Liver (tissue), 9 donors: ENCODE results near the gene RNF8. TPM values are rescaled to one million over a fixed set of nuclear protein-coding genes. Genes with fewer than 3 reads are reported as not detected.

Experiments
- DNase-seq: peaks from one replicate; pipeline ENCODE4 v3.0.0-alpha.2; 2017; ENCODE audit warnings: low spot score
- H3K27ac ChIP-seq, 2 donors: one replicate each; pipeline ENCODE4 v1.7.0; 2013; ENCODE audit warnings: inconsistent platforms in 2 of 2, low read length in 2 of 2, control low read depth in 1 of 2, low read depth in 1 of 2, mild to moderate bottlenecking in 1 of 2
- H3K27me3 ChIP-seq, 4 donors: one replicate each; pipeline versions ENCODE4 v1.6.1 to v1.7.0; 2013; ENCODE audit warnings: low read length in 3 of 4, inconsistent platforms in 1 of 4, mild to moderate bottlenecking in 1 of 4, moderate library complexity in 1 of 4; ENCODE audit not compliant: control insufficient read depth in 4 of 4, insufficient read depth in 4 of 4
- H3K36me3 ChIP-seq, 4 donors: one replicate each; pipeline versions ENCODE4 v1.6.1 to v1.7.0; 2013; ENCODE audit warnings: low read length in 3 of 4, mild to moderate bottlenecking in 3 of 4, low read depth in 1 of 4, moderate library complexity in 1 of 4; ENCODE audit not compliant: control insufficient read depth in 4 of 4, insufficient read depth in 3 of 4
- H3K4me1 ChIP-seq, 4 donors: one replicate each; pipeline versions ENCODE4 v1.6.1 to v1.7.0; 2013; ENCODE audit warnings: low read length in 3 of 4, mild to moderate bottlenecking in 3 of 4, moderate library complexity in 1 of 4; ENCODE audit not compliant: control insufficient read depth in 4 of 4, insufficient read depth in 4 of 4
- H3K4me3 ChIP-seq, 3 donors: one replicate each; pipeline versions ENCODE4 v1.6.1 to v1.7.0; 2013; ENCODE audit warnings: low read length in 3 of 3, control low read depth in 1 of 3, low read depth in 1 of 3, mild to moderate bottlenecking in 1 of 3
- H3K9ac ChIP-seq, 2 donors: one replicate each; pipeline ENCODE4 v1.7.0; 2013; ENCODE audit warnings: low read length in 2 of 2, mild to moderate bottlenecking in 2 of 2, moderate library complexity in 2 of 2, control low read depth in 1 of 2, low read depth in 1 of 2
- H3K9me3 ChIP-seq, 4 donors: one replicate each; pipeline versions ENCODE4 v1.6.1 to v1.7.0; 2013; ENCODE audit warnings: low read length in 3 of 4; ENCODE audit not compliant: control insufficient read depth in 4 of 4
- ATF3 ChIP-seq: IDR thresholded peaks from 2 replicates; pipeline ENCODE4 v1.6.1; 2016; ENCODE audit warnings: antibody characterized with exemption
- CTCF ChIP-seq: fragments of 150-350 bp; IDR thresholded peaks from 2 replicates; pipeline ENCODE4 v1.5.1; 2017; ENCODE audit warnings: improper control_type of control experiment, low read depth, low read length; ENCODE audit not compliant: missing input control
- EGR1 ChIP-seq, 2 donors: IDR thresholded peaks; 2 replicates each; pipeline ENCODE4 v1.6.1; 2016 to 2018; ENCODE audit warnings: antibody characterized with exemption in 2 of 2, low read depth in 2 of 2
- FOXA1 ChIP-seq: IDR thresholded peaks from 2 replicates; pipeline ENCODE4 v1.6.1; 2016; ENCODE audit warnings: antibody characterized with exemption
- FOXA2 ChIP-seq: IDR thresholded peaks from 2 replicates; pipeline ENCODE4 v1.6.1; 2016; ENCODE audit warnings: antibody characterized with exemption
- GABPA ChIP-seq, 2 donors: IDR thresholded peaks in 1 of 2; conservative IDR thresholded peaks in 1 of 2; 2 replicates each; pipeline ENCODE4 v1.6.1; 2016; ENCODE audit warnings: antibody characterized with exemption in 2 of 2, mild to moderate bottlenecking in 1 of 2, moderate library complexity in 1 of 2
- HNF4A ChIP-seq, 2 donors: conservative IDR thresholded peaks; 2 replicates each; pipeline ENCODE4 v1.6.1; 2016; ENCODE audit warnings: antibody characterized with exemption in 2 of 2, mild to moderate bottlenecking in 2 of 2
- HNF4G ChIP-seq: IDR thresholded peaks from 2 replicates; pipeline ENCODE4 v1.6.1; 2016; ENCODE audit warnings: antibody characterized with exemption
- JUND ChIP-seq, 2 donors: IDR thresholded peaks; 2 replicates each; pipeline ENCODE4 v1.6.1; 2016; ENCODE audit warnings: antibody characterized with exemption in 2 of 2
- MAX ChIP-seq: IDR thresholded peaks from 2 replicates; pipeline ENCODE4 v1.6.1; 2016; ENCODE audit warnings: antibody characterized with exemption
- NR2F2 ChIP-seq: IDR thresholded peaks from 2 replicates; pipeline ENCODE4 v1.6.1; 2016; ENCODE audit warnings: antibody characterized with exemption
- RAD21 ChIP-seq, 2 donors: IDR thresholded peaks; 2 replicates each; pipeline ENCODE4 v1.6.1; 2016; ENCODE audit warnings: antibody characterized with exemption in 2 of 2, mild to moderate bottlenecking in 2 of 2
- REST ChIP-seq: IDR thresholded peaks from 2 replicates; pipeline ENCODE4 v1.6.1; 2016; ENCODE audit warnings: antibody characterized with exemption, mild to moderate bottlenecking
- RXRA ChIP-seq, 2 donors: IDR thresholded peaks; 2 replicates each; pipeline ENCODE4 v1.6.1; 2017 to 2018; ENCODE audit warnings: antibody characterized with exemption in 2 of 2, mild to moderate bottlenecking in 1 of 2
- SP1 ChIP-seq: IDR thresholded peaks from 2 replicates; pipeline ENCODE4 v1.6.1; 2018; ENCODE audit warnings: antibody characterized with exemption, mild to moderate bottlenecking
- TAF1 ChIP-seq: conservative IDR thresholded peaks from 2 replicates; pipeline ENCODE4 v1.6.1; 2016; ENCODE audit warnings: antibody characterized with exemption, mild to moderate bottlenecking
- YY1 ChIP-seq: IDR thresholded peaks from 2 replicates; pipeline ENCODE4 v1.6.1; 2016; ENCODE audit warnings: antibody characterized with exemption, mild to moderate bottlenecking
- ZBTB33 ChIP-seq: IDR thresholded peaks from 2 replicates; pipeline ENCODE4 v1.6.1; 2016; ENCODE audit warnings: antibody characterized with exemption
- WGBS: extraction: QIAGEN DNeasy Blood & Tissue Kit; methylation state at CpG from one replicate; pipeline ENCODE4 v1.1.7; 2013; 5-methylcytosine and 5-hydroxymethylcytosine counted together
- polyA plus RNA-seq, 2 donors: library from polyadenylated mRNA; stranded (reverse) in 1 of 2; unstranded in 1 of 2; fragments of 200-250 nt in 1 of 2; fragments of >200 nt in 1 of 2; fragmentation: Nextera tagmentation in 1 of 2; extraction: Ambion mirVana in 1 of 2; gene quantifications; one replicate each; pipeline versions ENCODE4 v1.2.1 to v1.2.3, GENCODE V29; 2013 to 2015
- total RNA-seq, 2 donors: library from RNA; depleted of rRNA; stranded (reverse); fragments of >200 nt; gene quantifications; one replicate each; pipeline ENCODE4 v1.2.3, GENCODE V29; 2014
- donor health status: healthy.
- donor health status: healthy.
- donor health status: healthy.
- donor health status: healthy.
- donor health status: healthy.

Gene RNF8
- total and polyA plus RNA-seq, 4 donors: 6.1 to 9.9 (median 7.5) TPM

GRCh38 chr6:37432590-37432915 is 78.8 kb downstream of the RNF8 start:
- Histone ChIP-seq H3K4me1 (peaks cover 0 to 16% (median 12%) of the 10 kb centered on the region in 4 donors), H3K27me3 (no peaks in the 10 kb centered on the region), H3K36me3 (peaks cover 0 to 12% (median 4%) of the 10 kb centered on the region in 4 donors), H3K9me3 (no peaks in the 10 kb centered on the region), H3K27ac (peak overlapping the region; percentile 90 to 92), H3K9ac (peak overlapping the region; percentile 18 to 87), H3K4me3 (peak overlapping the region; percentile 80 to 96 (median 93))
- DNase-seq: no peak
- no peak for TF ChIP-seq FOXA2
- no peak for TF ChIP-seq YY1
- no peak for TF ChIP-seq SP1
- no peak for TF ChIP-seq RXRA (IDR thresholded peaks at IDR 0.05)
- TF ChIP-seq FOXA1: no peak
- WGBS: 13% methylated on average over 7 of the region's 7 CpGs

- Histone ChIP-seq H3K4me3 (peak within 1 kb of the TSS; percentile 80 to 96 (median 93)), H3K36me3 (peaks cover 0 to 17% (median 6%) of the 10 kb centered on the region in 4 donors), H3K27ac (peak within 1 kb of the TSS; percentile 90 to 92), H3K9me3 (no peaks in the 10 kb centered on the region), H3K27me3 (no peaks in the 10 kb centered on the region), H3K4me1 (peaks cover 0 to 16% (median 12%) of the 10 kb centered on the region in 4 donors), H3K9ac (peak within 1 kb of the TSS; percentile 91 to 92)
- peak; percentile 93 for DNase-seq
- under 1% methylated on average over 61 of the region's 61 CpGs for WGBS
- peak; percentile 47 for TF ChIP-seq TAF1
- peak in 1 of 2 donors; percentile 55 for TF ChIP-seq GABPA (IDR thresholded peaks at IDR 0.05 in 1 of 2, conservative IDR thresholded peaks at IDR 0.05 in 1 of 2)
- no peak for TF ChIP-seq ZBTB33
- peak in 1 of 2 donors; percentile 49 for TF ChIP-seq HNF4A (conservative IDR thresholded peaks at IDR 0.05)
- peak; percentile 29 to 41 for TF ChIP-seq RXRA (IDR thresholded peaks at IDR 0.05)
- TF ChIP-seq RAD21 (IDR thresholded peaks at IDR 0.05): peak; percentile 28 to 29
- no peak for TF ChIP-seq FOXA2
- TF ChIP-seq REST: peak; percentile 60
- TF ChIP-seq CTCF: peak; percentile 3
- TF ChIP-seq FOXA1: peak; percentile 40
- no peak for TF ChIP-seq JUND (IDR thresholded peaks at IDR 0.05)
- TF ChIP-seq SP1: peak; percentile 69
- TF ChIP-seq EGR1 (IDR thresholded peaks at IDR 0.05; ENCODE audit: low read depth in 2 of 2): no peak
- no peak for TF ChIP-seq ATF3
- TF ChIP-seq YY1: no peak
- TF ChIP-seq HNF4G: no peak
- TF ChIP-seq NR2F2: peak; percentile 72
- no peak for TF ChIP-seq MAX
These were observed 79.3 kb downstream of the RNF8 start, which contains the start of gene CMTR1 for GRCh38 chr6:37432916-37433656. Gene CMTR1, plus strand, starts transcription at chr6:37433221. Its CDS starts 2,409 bp downstream, at chr6:37435630.
